Pancreas (tissue), 10 donors: ENCODE measurements around the gene PPP1R3F. TPM values are rescaled to one million over a fixed set of nuclear protein-coding genes. Genes with fewer than 3 reads are reported as not detected.
A peak's percentile ranks its signal among the peaks of the same experiment; 100 is the strongest.

ENCODE experiments used
- ATAC-seq, 4 donors: fragments of 200-7000 bp; cut with Tn5 transposase; one replicate each; pipeline versions ENCODE4 v1.8.0 to v1.9.1; 2020; ENCODE audit warnings: mild to moderate bottlenecking in 4 of 4, moderate library complexity in 4 of 4
- DNase-seq, 6 donors: peaks; one replicate each; pipeline ENCODE4 v3.0.0-alpha.2; 2020
- FAIRE-seq: peaks from 2 replicates; lab custom pipeline; 2012; peaks lifted over from hg19 to GRCh38; lab: Jason Lieb, UNC
- H3K27ac ChIP-seq, 4 donors: fragments of 200-600 bp; sonication (generic); 1 replicate in 3 of 4; 2 replicates in 1 of 4; pipeline versions ENCODE4 v1.5.0 to v1.8.0; 2020
- H3K27me3 ChIP-seq, 4 donors: fragments of 200-600 bp; one replicate each; pipeline ENCODE4 v1.8.0; 2021
- H3K36me3 ChIP-seq, 3 donors: fragments of 200-600 bp; sonication (generic) in 1 of 3; one replicate each; pipeline versions ENCODE4 v1.5.0 to v1.8.0; 2020 to 2021
- H3K4me1 ChIP-seq, 3 donors: fragments of 200-600 bp; one replicate each; pipeline ENCODE4 v1.8.0; 2021
- H3K4me3 ChIP-seq, 4 donors: fragments of 200-600 bp; sonication (generic) in 2 of 4; one replicate each; pipeline versions ENCODE4 v1.5.0 to v1.8.0; 2020 to 2021
- H3K9me3 ChIP-seq, 4 donors: fragments of 200-600 bp; one replicate each; pipeline ENCODE4 v1.8.0; 2021
- CTCF ChIP-seq, 4 donors: fragments of 200-600 bp; sonication (generic) in 3 of 4; IDR thresholded peaks; one replicate each; pipeline versions ENCODE4 v1.5.0 to v1.8.0; 2021; ENCODE audit warnings: antibody characterized with exemption in 4 of 4
- WGBS, 2 donors: extraction: QIAGEN DNeasy Blood & Tissue Kit; methylation state at CpG; one replicate each; pipeline ENCODE4 v1.1.7; 2013; 5-methylcytosine and 5-hydroxymethylcytosine counted together
- intact Hi-C, 3 donors: fragments of 100-400 bp; cut with DNase I; formaldehyde crosslinking; loops; one replicate each; pipeline versions ENCODE4 v1.11.1 to v1.14.2; 2022
- polyA plus RNA-seq, 2 donors: library from polyadenylated mRNA; stranded (reverse); fragments of 200-250 nt; gene quantifications; one replicate each; pipeline ENCODE4 v1.2.3, GENCODE V29; 2013
- total RNA-seq, 6 donors: library from RNA; stranded (reverse); fragmentation: NEBNext Ultra II Directional in 4 of 6; extraction: Animal tissue kit (Norgen Biotek cat#: 25700) in 4 of 6; gene quantifications; one replicate each; pipeline versions ENCODE4 v1.2.1 to v1.2.4, GENCODE V29; 2021 to 2023
- donor health status: healthy with polysubstance abuse.
- donor health status: DM: no; HTN: no; CAD: no; lungs with moderate emphysema.
- donor health status: DM: no; HTN: no; CAD: no.
- donor health status: control.
- donor health status: control.
- donor health status: Bipolar disorder and iron deficiency.
- donor health status: DM: yes; HTN: yes; CAD: no.
- donor health status: DM: no; HTN: no; CAD: no.
- donor health status: DM: no; HTN: no; CAD: no.
- donor health status: DM: yes; HTN: yes; CAD: no.

PPP1R3F gene
- total and polyA plus RNA-seq, 8 donors, result 1.1 to 5.6 (median 1.7) TPM

GRCh38 chrX:49243166-49243565, 26.4 kb upstream of the PPP1R3F start:
- no peak for FAIRE-seq
- peak in 1 of 6 donors; percentile 66 for DNase-seq
- no peak for ATAC-seq

GRCh38 chrX:49244207-49244606, 25.4 kb upstream of the PPP1R3F start:
- ATAC-seq (no peak), DNase-seq (no peak), FAIRE-seq (no peak)
- intact Hi-C loops, result no loop called here
- no peaks in the 10 kb centered on the region for H3K9me3 ChIP-seq
- no peaks in the 10 kb centered on the region for H3K4me1 ChIP-seq
- no peaks in the 10 kb centered on the region for H3K27me3 ChIP-seq
- H3K36me3 ChIP-seq, result no peaks in the 10 kb centered on the region
- H3K27ac ChIP-seq, result no peak overlapping the region
- WGBS, 2 donors, result 81 to 91% methylated on average over 2 of the region's 2 CpGs
- no peak for TF ChIP-seq CTCF (IDR thresholded peaks at IDR 0.05)
- H3K4me3 ChIP-seq, result no peak overlapping the region

More at GRCh38 chrX:49243166-49243565, 26.4 kb upstream of the PPP1R3F start:
- Histone ChIP-seq H3K27me3 (peaks cover 0 to 4% (median 0%) of the 10 kb centered on the region in 4 donors), H3K9me3 (no peaks in the 10 kb centered on the region), H3K27ac (no peak overlapping the region), H3K4me1 (no peaks in the 10 kb centered on the region), H3K36me3 (no peaks in the 10 kb centered on the region), H3K4me3 (no peak overlapping the region)
- intact Hi-C loops, result no loop called here
- WGBS, 2 donors, result 84 to 93% methylated on average over 12 of the region's 12 CpGs
- TF ChIP-seq CTCF (IDR thresholded peaks at IDR 0.05), result no peak

- TF ChIP-seq CTCF (IDR thresholded peaks at IDR 0.05), result no peak
- Histone ChIP-seq H3K27ac (no peak overlapping the region), H3K4me3 (no peak overlapping the region), H3K36me3 (no peaks in the 10 kb centered on the region), H3K9me3 (no peaks in the 10 kb centered on the region), H3K4me1 (no peaks in the 10 kb centered on the region), H3K27me3 (no peaks in the 10 kb centered on the region)
- ATAC-seq, result no peak
- DNase-seq, result peak in 1 of 6 donors; percentile 45
- intact Hi-C loops, result no loop called here
- WGBS, 2 donors, result 94% methylated on average over 7 to 10 of the region's 10 CpGs
- FAIRE-seq, result no peak
Measured at GRCh38 chrX:49246541-49246940, 23.1 kb upstream of the PPP1R3F start.

GRCh38 chrX:49247346-49247745, 22.2 kb upstream of the PPP1R3F start:
- Histone ChIP-seq H3K4me1 (no peaks in the 10 kb centered on the region), H3K9me3 (no peaks in the 10 kb centered on the region), H3K36me3 (no peaks in the 10 kb centered on the region), H3K27ac (no peak overlapping the region), H3K27me3 (no peaks in the 10 kb centered on the region), H3K4me3 (no peak overlapping the region)
- FAIRE-seq, result no peak
- WGBS, 2 donors, result 85 to 92% methylated on average over 10 to 11 of the region's 11 CpGs
- peak in 1 of 6 donors; percentile 62 for DNase-seq
- intact Hi-C loops, result no loop called here
- no peak for TF ChIP-seq CTCF (IDR thresholded peaks at IDR 0.05)
- ATAC-seq, result no peak

- peak in 1 of 6 donors; percentile 69 for DNase-seq
Measured at GRCh38 chrX:49247916-49248811, 21.4 kb upstream of the PPP1R3F start.

More at GRCh38 chrX:49247916-49248811, 21.4 kb upstream of the PPP1R3F start:
- no peak for FAIRE-seq
- H3K9me3 ChIP-seq, result no peaks in the 10 kb centered on the region
- H3K27me3 ChIP-seq, result no peaks in the 10 kb centered on the region
- no peaks in the 10 kb centered on the region for H3K4me1 ChIP-seq
- 85 to 87% methylated on average over 27 to 28 of the region's 28 CpGs for WGBS, 2 donors
- no peak for ATAC-seq
- no peak overlapping the region for H3K27ac ChIP-seq
- no peaks in the 10 kb centered on the region for H3K36me3 ChIP-seq
- TF ChIP-seq CTCF (IDR thresholded peaks at IDR 0.05), result no peak
- intact Hi-C loops, result no loop called here
- H3K4me3 ChIP-seq, result no peak overlapping the region
